Measurements from ENCODE around the gene TMEM238L.

DNA sequence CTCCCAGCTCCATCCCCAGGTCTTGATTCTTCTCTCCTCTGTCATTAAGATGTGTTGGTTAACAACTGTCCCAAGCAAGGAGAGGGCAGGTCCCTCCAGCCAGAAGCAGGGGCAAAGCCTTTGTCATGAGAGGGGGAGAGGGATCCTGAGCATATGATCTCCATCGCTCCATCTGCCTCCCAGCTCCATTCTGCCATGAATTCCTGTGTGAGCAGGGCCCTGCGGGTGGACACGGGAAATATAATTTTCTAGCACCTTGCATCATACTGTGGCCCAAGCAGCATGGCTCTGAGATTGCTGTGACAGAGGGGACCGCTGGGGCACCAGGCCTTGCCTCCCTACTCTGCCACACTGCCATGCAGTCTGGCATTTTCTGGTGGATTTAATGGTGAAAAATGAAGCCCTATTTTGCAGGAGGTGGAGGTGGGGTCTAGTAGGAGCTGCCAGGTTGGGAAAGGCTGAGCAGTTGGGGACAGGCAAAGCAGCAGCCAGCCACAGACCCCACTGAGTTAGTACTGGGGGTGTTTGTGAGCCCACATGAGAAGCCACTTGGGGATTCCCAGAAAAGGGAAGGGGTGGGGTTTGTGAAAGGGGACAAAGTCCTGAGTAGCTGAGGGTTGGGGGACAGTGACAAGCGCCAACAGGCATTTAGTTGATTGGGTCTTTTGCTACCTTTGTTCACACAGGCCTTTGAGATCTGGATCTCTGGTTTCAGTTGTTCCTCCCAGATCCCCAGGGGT lies 16.4 kb downstream of the TMEM238L start:
- no peak for TF ChIP-seq POLR2A (IDR thresholded peaks at IDR 0.05; ENCODE audit: low read length)
- TF ChIP-seq GATA1 (IDR thresholded peaks at IDR 0.05; ENCODE audit: low read depth, low read length), result no peak

Data from erythroblast (primary cell).